ENCODE results near the gene RILPL2.
"Not testable (repeated sequence)": the region's sequence is repeated elsewhere in the genome, so short reads cannot be mapped to it uniquely, and the experiment has no call there.

Gene RILPL2

GRCh38 chr12:123388951-123389559, 47.4 kb downstream of the RILPL2 start:
- peaks cover 18% of the 10 kb centered on the region for H3K4me1 ChIP-seq (ENCODE audit: insufficient read depth, low read length)
- H3K36me3 ChIP-seq (ENCODE audit: insufficient read depth, low read length) = peaks cover 16% of the 10 kb centered on the region; the same call in 1 of the 2 replicates
- H3K9me3 ChIP-seq (ENCODE audit: control insufficient read depth, insufficient read depth, low read length) = no peaks in the 10 kb centered on the region
- H3K9ac ChIP-seq (ENCODE audit: low read depth, low read length) = peak overlapping the region; percentile 70

DNA sequence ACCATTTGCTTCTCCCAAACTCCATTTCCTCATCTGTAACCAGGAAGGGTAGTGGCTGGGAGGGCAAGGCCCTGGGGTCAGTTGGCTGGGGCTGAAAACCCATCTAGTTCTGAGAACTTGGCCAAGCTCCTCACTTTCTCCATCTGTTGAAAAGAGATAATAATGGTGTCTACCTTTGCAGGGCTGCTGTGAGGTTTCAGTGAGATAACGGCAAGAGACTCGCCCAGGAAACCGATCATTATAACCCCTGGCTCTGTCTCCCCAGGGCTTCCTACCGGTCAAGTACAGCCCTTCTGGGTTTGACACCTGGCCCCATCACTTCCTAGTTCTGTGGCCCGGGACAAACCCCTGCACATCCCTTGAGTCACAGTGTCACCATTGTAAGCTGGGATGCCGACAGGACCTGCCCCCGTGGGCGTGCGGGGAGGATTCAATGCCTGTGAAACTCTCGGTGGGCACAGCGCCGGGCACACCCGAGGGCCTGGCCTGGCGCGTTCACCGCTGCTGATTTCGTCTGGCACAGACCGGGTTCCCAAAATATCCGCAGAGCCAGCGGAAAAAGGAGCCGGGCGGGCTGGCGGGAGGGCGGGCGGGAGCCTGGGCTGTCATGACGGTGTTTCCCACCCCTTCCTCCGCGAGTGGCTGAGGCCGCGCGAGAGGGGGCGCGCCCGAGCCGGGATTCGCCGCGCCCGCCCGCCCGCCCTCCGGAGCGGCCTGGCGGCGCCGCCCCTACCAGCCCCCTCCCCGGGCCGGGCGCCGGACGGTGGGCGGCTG, 48.1 kb downstream of the RILPL2 start:
- peaks cover 16% of the 10 kb centered on the region; the same call in 1 of the 2 replicates for H3K36me3 ChIP-seq (ENCODE audit: insufficient read depth, low read length)
- H3K9me3 ChIP-seq (ENCODE audit: control insufficient read depth, insufficient read depth, low read length) = no peaks in the 10 kb centered on the region
- peaks cover 18% of the 10 kb centered on the region for H3K4me1 ChIP-seq (ENCODE audit: insufficient read depth, low read length)
- peak overlapping the region; percentile 64; the same call in 1 of the 2 replicates for H3K9ac ChIP-seq (ENCODE audit: low read depth, low read length)

GRCh38 chr12:123387508-123388176, 48.8 kb downstream of the RILPL2 start:
- H3K9ac ChIP-seq (ENCODE audit: low read depth, low read length) = peak overlapping the region; percentile 64; the same call in 1 of the 2 replicates

DNA sequence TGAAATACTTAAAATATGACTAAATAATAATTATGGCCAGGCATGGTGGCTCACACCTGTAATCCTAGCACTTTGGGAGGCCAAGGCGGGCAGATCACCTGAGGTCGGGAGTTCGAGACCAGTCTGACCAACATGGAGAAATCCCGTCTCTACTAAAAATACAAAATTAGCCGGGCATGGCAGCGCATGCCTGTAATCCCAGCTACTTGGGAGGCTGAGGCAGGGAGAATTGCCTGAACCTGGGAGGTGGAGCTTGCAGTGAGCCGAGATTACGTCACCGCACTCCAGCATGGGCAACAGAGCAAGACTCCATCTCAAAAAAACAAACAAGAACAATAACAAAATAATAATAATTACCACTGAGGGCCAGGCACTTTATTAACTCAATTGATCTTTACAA, 50.9 kb downstream of the RILPL2 start:
- H3K4me1 ChIP-seq (ENCODE audit: insufficient read depth, low read length) = peaks cover 14% of the 10 kb centered on the region
- not testable (repeated sequence) for H3K36me3 ChIP-seq (ENCODE audit: insufficient read depth, low read length); H3K9ac ChIP-seq (ENCODE audit: low read depth, low read length); H3K9me3 ChIP-seq (ENCODE audit: control insufficient read depth, insufficient read depth, low read length)

More at GRCh38 chr12:123387508-123388176, 48.8 kb downstream of the RILPL2 start:
- H3K9me3 ChIP-seq (ENCODE audit: control insufficient read depth, insufficient read depth, low read length) = no peaks in the 10 kb centered on the region
- peaks cover 18% of the 10 kb centered on the region for H3K4me1 ChIP-seq (ENCODE audit: insufficient read depth, low read length)
- peaks cover 16% of the 10 kb centered on the region; the same call in 1 of the 2 replicates for H3K36me3 ChIP-seq (ENCODE audit: insufficient read depth, low read length)

DNA sequence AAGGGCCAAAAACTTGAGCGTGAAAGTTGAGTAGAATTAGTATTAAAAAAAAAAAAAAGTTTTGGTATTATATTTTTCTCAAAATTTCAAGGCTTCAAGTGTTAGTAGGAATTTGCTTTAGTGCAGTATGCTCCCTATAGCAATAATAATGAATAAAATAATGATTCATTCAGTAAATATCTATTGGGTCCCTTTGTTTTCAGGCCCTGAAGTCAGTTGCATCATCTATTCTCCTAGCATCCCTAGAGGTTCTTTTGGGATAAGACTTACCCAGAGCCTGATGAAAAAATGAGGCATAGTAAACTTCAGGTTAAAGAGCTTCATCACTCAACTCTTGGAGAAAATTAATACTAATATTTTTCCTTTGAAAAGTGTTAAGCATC, 51.5 kb downstream of the RILPL2 start:
- H3K36me3 ChIP-seq (ENCODE audit: insufficient read depth, low read length) = no peaks in the 10 kb centered on the region
- H3K4me1 ChIP-seq (ENCODE audit: insufficient read depth, low read length) = peaks cover 10% of the 10 kb centered on the region
- no peaks in the 10 kb centered on the region for H3K9me3 ChIP-seq (ENCODE audit: control insufficient read depth, insufficient read depth, low read length)
- H3K9ac ChIP-seq (ENCODE audit: low read depth, low read length) = peak overlapping the region; percentile 78

GRCh38 chr12:123384318-123384993, 52.0 kb downstream of the RILPL2 start:
- Histone ChIP-seq H3K4me1 (ENCODE audit: insufficient read depth, low read length) (peaks cover 10% of the 10 kb centered on the region), H3K9me3 (ENCODE audit: control insufficient read depth, insufficient read depth, low read length) (no peaks in the 10 kb centered on the region), H3K9ac (ENCODE audit: low read depth, low read length) (peak overlapping the region; percentile 78), H3K36me3 (ENCODE audit: insufficient read depth, low read length) (no peaks in the 10 kb centered on the region)

DNA sequence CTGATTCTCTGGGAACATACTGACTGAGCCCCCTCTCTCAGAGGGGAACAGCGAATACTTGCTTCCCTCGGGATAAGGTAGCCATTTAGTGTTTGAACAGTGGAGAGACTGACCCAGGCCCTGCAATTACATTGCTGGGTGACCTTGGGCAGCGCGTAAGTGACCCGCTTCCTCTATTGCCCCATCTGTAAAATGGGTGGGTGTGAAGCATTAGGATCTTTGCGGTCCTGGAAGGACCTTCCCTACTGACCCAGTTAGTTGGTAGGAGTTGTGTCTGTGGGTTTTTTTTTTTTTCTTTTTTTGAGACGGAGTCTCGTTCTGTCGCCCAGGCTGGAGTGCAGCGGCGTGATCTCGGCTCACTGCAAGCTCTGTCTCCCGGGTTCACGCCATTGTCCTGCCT, 53.8 kb downstream of the RILPL2 start:
- Histone ChIP-seq H3K36me3 (ENCODE audit: insufficient read depth, low read length) (no peaks in the 10 kb centered on the region), H3K9ac (ENCODE audit: low read depth, low read length) (peak overlapping the region; percentile 25; the same call in 1 of the 2 replicates), H3K9me3 (ENCODE audit: control insufficient read depth, insufficient read depth, low read length) (no peaks in the 10 kb centered on the region), H3K4me1 (ENCODE audit: insufficient read depth, low read length) (peaks cover 5% of the 10 kb centered on the region; the same call in 1 of the 2 replicates)

GRCh38 chr12:123379391-123379790, 57.1 kb downstream of the RILPL2 start:
- Histone ChIP-seq H3K9me3 (ENCODE audit: control insufficient read depth, insufficient read depth, low read length) (no peaks in the 10 kb centered on the region), H3K4me1 (ENCODE audit: insufficient read depth, low read length) (no peaks in the 10 kb centered on the region), H3K9ac (ENCODE audit: low read depth, low read length) (no peak overlapping the region)

GRCh38 chr12:123372415-123372814, 64.1 kb downstream of the RILPL2 start:
- not testable (repeated sequence) for H3K9ac ChIP-seq (ENCODE audit: low read depth, low read length); H3K36me3 ChIP-seq (ENCODE audit: insufficient read depth, low read length); H3K4me1 ChIP-seq (ENCODE audit: insufficient read depth, low read length); H3K9me3 ChIP-seq (ENCODE audit: control insufficient read depth, insufficient read depth, low read length)

More at GRCh38 chr12:123379391-123379790, 57.1 kb downstream of the RILPL2 start:
- no peaks in the 10 kb centered on the region for H3K36me3 ChIP-seq (ENCODE audit: insufficient read depth, low read length)

GRCh38 chr12:123371667-123372368, 64.7 kb downstream of the RILPL2 start:
- H3K9me3 ChIP-seq (ENCODE audit: control insufficient read depth, insufficient read depth, low read length); H3K9ac ChIP-seq (ENCODE audit: low read depth, low read length); H3K36me3 ChIP-seq (ENCODE audit: insufficient read depth, low read length); H3K4me1 ChIP-seq (ENCODE audit: insufficient read depth, low read length): not testable (repeated sequence)

DNA sequence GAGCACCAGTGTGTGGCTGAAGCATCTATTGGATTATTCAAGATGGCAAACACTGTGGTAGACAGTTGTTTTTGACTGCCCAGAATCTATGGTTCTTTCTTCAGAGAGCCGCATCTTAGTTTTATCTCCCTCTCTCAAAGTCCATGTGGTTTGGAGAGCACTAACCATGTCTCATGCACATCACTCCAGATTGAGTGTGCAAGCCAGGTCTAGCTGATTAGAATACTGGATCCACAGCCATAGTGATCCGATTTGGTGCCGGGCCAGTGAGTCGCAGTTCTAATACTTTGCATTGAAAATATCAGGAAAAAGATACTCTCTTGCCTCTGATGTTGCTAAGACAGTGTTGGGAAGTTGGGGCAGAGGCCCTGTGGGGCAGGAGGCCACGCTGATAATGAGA, 67.3 kb downstream of the RILPL2 start:
- Histone ChIP-seq H3K4me1 (ENCODE audit: insufficient read depth, low read length) (no peaks in the 10 kb centered on the region), H3K9ac (ENCODE audit: low read depth, low read length) (no peak overlapping the region), H3K36me3 (ENCODE audit: insufficient read depth, low read length) (no peaks in the 10 kb centered on the region), H3K9me3 (ENCODE audit: control insufficient read depth, insufficient read depth, low read length) (no peaks in the 10 kb centered on the region)

DNA sequence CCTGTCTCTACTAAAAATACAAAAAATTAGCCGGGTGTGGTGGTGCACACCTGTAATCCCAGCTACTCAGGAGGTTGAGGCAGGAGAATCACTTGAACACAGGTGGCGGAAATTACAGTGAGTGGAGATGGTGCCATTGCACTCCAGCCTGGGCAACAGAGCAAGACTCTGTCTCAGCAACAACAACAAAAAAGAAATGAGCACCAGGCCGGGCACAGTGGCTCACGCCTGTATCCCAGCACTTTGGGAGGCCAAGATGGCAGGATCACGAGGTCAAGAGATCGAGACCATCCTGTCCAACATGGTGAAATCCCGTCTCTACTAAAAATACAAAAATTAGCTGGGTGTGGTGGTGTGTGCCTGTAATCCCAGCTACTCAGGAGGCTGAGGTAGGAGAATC, 68.1 kb downstream of the RILPL2 start:
- not testable (repeated sequence) for H3K4me1 ChIP-seq (ENCODE audit: insufficient read depth, low read length)

DNA sequence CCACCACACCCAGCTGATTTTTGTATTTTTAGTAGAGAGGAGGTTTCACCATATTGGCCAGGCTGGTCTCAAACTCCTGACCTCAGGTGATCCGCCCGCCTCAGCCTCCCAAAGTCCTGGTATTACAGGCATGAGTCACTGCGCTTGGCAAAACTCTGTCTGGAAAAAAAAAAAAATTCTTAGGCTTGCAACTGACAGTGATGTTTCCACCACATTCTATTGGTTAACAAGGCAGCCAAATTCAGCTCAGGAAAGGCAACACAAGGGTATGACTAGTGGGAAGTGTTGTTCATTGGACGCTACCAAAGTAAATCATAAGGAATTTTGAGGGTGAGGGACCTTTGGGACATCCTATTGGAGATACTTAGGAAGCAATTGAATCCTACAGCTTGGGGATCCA, 69.0 kb downstream of the RILPL2 start:
- peaks cover 5% of the 10 kb centered on the region for H3K4me1 ChIP-seq (ENCODE audit: insufficient read depth, low read length)
- H3K9me3 ChIP-seq (ENCODE audit: control insufficient read depth, insufficient read depth, low read length) = no peaks in the 10 kb centered on the region

More for the DNA sequence above, 68.1 kb downstream of the RILPL2 start:
- H3K36me3 ChIP-seq (ENCODE audit: insufficient read depth, low read length); H3K9ac ChIP-seq (ENCODE audit: low read depth, low read length); H3K9me3 ChIP-seq (ENCODE audit: control insufficient read depth, insufficient read depth, low read length): not testable (repeated sequence)

More for the DNA sequence above, 69.0 kb downstream of the RILPL2 start:
- Histone ChIP-seq H3K9ac (ENCODE audit: low read depth, low read length) (no peak overlapping the region), H3K36me3 (ENCODE audit: insufficient read depth, low read length) (no peaks in the 10 kb centered on the region)
